Stimulated activated CD4-positive, alpha-beta T cell treated with anti-CD3 and anti-CD28 coated beads, Interleukin-1b, Interleukin-23, amount 100 ng/mL, for 48 hours (primary cell): Measurements from ENCODE around the gene RND3.

ENCODE experiments used
- DNase-seq: peaks from one replicate; pipeline ENCODE4 v3.0.0-alpha.2; 2020

The RND3 gene

DNA sequence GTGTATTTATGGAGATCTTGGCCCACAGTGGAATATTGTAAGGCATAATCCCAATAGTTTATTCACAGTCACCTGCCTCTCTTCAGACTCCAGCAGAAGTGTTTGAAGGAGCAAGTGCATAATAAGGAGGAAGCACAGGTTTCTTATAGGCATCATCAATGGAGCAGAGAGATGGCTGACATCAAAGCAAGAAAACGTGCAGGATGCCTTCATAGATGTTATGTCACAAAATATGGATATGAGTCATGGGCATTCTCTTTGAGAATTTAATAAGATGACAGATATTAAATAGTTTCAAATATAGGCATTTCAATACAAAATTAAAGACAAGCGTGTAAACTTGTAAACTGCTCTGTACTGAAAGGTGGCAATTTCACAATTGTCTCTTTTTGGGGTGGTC is 4.0 kb upstream of the RND3 start:
- DNase-seq = no peak

DNA sequence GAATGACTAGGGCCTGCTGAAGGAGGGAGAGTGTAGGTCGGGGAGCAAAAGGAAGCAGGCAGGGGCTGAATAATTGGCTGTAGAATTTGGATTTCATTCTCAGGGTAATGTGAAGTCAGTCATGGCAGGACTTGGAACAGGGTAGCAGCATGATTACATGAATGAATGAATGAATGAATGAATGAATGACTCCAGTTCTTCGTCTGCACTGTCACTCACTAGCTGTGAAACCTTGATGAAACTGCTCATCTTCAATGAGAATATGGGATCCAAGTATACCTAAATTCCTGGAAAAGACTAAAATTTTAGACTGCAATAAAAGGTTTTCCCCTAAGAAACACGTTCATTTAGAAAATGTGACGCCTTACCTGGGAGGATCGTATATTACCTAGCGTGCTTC is 3.0 kb upstream of the RND3 start:
- no peak for DNase-seq

DNA sequence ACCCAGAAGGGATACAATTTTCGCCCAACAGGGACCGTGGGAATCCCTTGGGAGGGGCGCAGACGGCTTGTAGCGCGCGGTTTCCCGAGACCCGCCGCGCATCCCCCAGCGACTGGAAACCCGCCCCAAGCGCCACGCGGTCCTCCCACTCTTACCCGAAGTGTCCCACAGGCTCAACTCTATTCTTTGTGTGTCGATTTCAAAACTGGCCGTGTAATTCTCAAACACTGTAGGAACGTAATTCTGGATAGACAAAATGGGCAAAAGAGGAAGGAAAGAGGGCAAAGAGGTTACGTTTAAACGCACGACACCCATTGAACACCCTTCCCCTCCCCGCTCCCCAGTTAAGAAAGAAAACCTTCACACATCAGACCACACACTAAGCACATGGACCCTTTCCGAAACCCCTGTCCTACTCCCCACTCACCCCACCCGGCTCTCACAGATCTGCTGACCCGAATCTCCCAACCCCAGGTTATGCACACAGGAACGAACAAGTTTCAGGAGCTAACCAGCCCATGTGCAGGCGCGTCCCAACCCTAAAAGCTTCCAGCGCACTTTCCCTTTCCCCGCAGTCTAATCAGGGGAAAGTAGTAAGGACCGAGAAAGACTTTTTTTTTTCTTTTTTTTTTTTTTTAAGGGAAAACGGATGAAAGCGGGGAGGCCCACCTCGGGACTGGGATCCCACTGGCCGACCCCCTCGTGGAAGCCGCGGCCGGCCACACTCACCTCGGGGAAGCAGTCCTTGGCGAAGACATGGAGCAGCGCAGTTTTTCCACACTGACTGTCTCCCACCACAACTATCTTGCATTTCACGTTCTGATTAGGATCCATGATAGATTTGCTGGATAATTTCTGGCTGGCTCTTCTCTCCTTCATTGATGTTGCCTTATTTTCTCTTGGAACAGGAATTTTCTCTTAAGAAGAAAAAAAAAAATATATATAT is 655 bp downstream of the RND3 start:
- DNase-seq = no peak

DNA sequence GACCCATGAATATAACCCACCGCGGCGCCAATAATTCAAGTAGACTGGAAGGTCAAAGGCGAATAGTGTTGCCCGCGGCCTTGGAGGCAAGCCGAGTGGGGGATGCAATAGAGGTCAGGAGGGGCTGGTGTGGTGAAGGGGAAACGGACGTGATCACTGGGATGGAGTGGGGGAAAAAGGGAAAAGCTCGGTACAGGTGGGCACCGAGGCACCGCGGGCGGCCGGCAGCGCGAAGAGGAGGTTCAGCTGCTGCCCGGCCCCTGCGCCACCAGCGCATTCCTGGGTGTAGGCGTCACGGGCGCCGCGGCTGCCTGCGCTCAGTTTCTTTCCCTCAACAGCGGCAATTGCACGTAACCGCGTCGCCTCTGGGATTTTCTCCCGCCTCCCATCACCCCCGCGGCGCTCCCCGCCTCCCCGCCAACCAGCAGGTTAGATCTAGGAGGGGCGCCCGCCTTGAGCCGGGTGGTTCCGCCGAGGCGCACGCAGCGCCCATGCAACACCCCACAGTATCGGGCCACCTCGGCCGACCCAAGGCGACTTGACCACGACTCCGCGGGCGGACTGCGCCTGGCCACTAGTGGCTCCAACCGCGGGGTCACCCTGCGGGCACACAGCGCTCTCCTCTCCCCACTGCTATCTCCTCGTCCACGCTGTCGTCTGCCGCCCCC is 1.5 kb downstream of the RND3 start:
- DNase-seq = no peak

DNA sequence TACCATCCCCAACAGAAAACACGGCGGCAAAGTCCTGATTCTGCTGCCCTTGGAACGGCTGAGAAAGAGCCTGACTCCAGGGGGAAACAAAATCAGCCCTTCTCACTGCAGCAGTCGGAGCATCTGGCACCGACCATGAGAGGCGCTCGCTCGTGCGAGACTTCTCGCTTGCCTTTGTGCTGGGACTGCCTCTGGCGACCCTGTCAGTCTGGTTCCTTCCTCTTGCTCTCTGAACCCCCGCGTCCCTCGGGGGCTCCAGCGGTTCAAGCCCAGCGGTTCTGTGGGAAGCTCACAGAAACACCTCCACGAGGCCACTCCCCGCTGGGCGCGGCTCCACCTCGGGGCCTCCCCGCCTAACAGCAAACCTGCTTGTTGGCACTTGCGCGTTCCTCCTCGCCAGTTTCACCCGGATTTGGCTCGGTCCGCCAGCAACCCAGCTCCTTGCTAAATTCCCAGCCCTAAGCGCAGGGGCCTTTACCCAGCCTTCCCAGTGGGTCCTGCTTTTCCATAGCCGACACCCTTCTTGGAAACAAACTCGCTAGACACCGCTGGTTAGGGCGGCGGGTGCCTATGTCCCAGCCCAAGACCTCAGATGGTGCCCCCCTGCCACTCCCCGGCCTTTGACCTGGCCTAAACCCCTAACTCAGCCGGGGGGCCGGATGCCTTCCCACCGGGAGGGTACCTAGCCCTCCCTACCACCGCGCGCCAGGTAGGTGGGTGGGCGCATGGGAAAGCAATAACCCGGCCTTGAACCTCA is 2.2 kb downstream of the RND3 start:
- no peak for DNase-seq

DNA sequence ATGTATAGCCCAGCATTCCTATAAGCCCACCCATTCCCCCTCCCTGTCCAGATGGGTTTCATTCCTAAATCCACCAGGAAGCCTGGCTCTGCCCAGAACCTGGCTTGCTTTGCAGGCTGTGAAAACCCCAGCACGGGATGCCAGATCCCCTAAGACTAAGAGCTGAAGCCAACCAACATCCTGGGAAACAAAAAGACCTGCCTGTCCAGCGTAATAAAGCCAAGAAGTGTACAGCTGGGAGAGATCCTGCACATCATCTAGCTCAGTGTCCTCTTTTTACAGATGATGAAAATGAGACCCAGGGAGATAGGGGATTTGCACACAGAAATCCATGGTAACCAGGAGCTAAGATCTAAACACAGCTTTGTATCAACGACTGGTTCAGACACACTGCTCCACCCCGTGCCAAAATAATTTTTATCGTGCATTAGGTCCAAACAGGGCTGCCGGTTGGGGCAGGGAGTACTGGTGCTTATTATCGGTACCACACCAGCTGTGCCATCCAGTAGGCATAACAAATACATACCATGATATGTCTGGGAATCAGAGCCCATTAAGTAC is 2.9 kb downstream of the RND3 start:
- no peak for DNase-seq

DNA sequence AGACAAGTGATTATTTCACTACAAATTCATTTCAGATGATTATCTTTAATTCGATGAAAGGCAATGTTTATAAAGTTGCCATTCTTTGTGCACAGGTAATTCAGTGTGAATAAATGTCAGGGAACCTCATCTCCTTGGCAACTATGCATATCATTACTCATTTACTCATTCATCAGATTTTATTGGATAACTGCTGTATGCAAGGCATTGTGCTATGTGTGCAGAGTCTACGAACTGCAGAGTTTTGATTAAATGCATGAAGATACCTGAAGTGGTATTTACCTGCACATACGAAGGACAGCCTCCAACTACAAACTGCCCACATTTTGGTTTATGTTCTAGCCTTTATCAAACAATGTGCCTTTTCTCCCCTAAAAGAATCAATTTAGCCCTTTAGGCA is 3.5 kb downstream of the RND3 start:
- no peak for DNase-seq

DNA sequence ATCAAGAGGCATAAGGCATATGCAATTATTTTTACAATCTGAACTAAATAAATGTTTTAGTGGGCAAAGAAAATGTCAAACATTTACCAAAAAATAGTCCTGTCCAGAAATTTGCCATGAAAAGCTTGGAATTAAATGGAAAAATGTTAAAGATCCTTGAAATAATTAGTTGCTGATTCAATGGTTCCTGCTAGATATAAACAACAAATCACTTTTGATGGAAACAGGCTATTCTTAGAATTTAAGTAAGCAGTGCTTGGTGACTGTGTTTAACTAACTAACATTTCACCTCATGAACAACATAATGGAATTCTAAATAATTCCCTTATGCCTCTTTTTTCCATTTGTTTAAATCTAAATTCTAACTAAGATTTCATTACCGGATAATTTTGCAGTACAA is 3.9 kb downstream of the RND3 start:
- no peak for DNase-seq

DNA sequence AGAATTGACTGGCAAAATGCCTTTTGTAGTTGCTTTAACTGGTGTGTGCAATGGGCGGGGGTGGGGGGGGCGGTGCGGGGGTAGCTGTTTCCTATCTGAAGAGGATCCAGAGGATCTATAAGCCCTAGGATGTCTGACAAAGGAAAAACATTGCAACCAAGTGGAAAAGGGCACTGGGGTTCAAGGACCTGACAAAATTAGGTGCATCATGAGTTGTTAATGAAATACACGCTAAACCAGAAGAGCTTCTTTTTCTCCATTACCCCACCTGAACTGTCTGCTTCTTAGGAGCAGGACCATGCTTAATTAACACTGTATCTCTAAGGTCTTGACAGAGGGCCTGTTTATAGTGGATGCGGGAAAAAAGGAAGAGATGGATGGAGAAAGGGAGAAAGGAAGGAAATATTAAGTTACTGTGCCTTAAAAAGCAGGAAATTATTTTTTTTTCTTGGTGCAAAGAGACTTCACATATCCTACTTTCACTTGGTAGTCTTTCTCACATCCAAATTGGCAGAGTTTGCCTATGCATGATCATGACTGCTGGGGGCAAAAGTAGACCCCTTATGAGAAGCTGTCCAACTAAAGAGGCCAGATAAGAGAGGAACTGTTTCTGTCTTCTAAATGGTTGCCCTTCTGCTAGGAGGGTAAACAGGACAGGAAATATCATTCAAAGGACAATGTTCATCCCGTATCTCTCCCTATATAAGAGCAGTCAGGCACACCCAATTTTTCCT is 4.6 kb downstream of the RND3 start:
- DNase-seq = no peak

DNA sequence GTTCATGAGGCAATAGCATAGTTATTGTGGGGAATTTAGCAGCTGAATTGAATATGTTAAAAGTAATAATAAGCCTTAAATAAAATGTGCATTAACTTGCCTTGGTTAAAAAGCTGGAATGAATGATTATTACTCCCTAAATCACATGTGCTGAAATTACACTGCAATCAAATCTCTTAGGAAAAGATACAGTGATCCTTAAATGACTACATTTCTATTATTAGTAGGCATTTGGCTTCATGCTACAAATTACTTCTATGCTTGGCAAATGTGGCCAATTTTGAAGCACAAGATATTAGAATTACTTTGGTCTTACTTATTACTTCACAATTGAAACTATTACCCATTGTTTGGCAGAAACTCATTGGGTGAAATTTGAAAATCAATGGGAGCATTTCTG is 5.4 kb downstream of the RND3 start:
- DNase-seq = no peak

DNA sequence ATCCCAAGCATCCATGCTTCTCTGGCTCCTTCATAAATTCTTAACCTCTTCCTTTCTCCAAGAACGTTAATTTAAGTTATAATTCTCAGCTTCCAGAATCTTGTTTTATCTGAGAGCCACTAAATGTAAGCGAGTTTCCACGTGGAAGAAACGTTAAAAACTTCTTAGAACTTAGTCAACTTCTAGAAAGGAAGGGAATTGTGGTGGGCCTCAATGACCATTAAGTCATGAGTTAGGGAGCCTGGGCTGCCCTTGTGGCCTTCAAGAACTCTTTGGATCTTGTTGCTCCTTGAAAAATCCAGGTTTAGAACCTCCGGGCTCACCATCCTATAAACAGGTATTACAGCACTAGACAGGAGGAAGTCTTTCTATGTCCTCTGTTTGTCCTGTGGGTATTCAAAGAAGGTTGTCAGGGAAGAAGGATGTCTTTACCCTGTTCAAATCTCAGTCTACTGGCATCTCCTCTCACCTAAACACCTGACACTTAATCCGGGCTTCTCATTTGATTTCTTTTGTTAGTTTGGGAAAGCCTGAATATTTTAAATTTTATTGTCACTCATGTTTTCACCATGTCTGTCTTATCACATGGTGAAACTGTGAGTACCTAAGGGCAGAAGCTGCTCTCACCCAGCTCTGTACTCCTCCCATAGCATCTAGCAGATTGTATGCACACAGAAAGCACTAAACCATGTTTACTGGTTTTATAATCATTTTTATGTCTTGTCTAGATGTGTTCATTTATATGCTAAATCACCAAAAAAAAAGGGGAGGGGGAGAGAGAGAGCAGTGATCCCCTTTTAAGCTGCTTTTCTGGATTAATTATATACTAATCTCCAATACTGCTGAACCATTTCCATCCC is 6.3 kb downstream of the RND3 start:
- DNase-seq = no peak

DNA sequence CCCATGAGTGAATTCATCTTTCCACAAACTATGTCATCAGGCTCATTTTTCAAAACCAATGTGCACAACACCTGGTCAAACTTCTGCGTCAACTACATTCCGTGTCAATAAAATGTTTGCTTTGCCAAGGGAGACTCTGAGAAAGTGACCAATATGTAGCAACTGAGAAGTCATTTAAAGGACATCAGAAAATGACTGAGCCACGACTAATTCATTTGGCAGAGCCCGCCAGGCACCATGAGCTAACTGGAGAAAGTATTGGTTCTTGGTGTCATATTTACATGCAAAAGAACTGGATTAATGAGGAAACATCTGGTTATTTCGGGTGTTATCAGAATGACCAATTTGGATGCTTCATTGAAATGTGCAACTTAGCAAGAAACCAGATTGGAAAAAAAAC is 7.2 kb downstream of the RND3 start:
- DNase-seq = no peak

DNA sequence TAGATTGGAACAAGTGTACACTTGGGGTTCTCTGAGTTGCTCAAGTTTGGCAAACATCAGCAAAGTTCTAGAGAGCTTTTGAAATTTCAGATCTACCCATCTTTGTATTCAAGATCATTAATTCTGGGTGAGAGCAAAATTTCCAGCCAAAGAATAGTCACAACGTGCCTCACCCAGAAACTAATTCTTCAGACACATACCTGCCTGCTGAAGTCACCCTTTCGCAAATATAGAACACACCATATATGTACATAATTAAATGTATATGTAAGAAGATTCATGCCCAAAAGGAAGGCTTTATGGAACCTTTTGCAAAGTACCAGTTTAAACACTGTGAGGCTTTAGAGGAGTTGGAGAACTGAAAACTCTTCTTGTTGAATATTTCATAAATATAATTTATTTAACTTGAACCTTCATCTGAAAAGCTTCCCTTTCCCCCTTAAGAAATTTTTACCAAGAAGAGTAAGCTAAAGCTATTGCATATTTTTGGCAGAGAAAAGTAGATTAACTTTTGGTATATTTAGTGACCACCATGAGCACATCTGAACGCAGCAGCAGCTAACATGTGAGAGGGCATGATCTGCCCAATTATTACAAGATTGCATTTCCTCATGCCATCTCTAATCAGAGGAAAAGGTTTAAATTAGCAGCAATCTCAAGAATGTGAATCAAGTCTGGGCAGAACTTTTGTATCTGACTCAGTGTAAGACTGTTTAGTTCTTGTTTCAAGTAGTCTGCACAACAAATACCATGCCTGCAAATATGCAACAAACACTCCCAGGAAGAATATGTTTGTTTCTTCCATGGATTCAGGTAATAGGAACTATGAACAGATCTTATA is 8.2 kb downstream of the RND3 start:
- no peak for DNase-seq

DNA sequence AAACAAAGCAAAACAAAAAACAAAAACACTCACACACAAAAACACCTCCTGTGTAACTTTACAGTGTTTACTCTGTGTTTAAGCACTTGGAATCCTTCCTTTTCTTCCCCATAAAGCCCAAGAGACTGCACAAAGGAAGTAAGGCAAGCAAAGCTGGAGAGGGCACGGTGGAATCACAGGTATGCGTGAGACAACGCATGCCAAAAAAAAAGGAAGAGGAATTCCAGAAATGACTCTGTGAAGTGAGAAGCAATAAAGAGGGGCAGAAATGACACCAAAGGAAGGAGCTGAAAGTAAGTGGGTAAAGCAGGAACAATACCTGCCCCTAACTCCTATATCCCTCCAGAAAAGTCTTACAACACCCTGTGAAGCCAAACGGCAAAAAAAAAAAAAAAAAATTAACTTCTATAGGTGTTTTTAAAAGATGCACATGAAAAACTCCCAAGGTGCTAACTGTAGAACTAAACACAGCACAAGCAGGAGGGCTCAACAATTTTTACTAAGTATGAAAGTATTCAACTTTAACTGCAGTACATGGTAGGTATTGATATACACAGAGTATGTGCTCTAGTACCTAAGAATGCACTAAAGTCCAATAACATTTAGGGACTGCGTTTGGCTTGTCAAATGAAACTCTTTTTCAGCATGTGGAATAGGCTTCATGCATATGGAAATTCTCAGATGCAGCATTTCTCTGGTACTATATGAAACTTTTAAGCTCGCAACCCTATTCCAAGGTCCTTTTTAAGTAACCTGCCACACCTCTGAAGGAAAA is 9.1 kb downstream of the RND3 start:
- DNase-seq = no peak

DNA sequence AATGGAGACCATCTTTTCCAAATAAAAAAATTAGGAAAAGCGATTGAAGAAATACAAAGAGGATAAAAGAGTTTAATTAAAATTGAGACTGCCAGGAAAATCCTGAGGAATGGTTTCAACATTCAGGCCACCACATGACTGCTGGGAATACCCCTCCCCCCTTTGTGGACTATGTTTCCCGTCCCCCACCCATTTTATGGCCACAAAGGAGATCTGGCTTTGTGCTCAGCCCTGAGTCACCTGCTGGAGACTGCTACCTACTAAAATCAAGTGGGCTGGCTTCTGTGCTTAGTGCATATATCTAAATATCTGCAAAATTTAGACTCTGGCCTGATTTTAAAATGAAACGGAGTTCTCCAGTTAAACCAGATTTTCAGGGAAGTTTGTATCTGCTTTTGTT is 10.1 kb downstream of the RND3 start:
- no peak for DNase-seq

DNA sequence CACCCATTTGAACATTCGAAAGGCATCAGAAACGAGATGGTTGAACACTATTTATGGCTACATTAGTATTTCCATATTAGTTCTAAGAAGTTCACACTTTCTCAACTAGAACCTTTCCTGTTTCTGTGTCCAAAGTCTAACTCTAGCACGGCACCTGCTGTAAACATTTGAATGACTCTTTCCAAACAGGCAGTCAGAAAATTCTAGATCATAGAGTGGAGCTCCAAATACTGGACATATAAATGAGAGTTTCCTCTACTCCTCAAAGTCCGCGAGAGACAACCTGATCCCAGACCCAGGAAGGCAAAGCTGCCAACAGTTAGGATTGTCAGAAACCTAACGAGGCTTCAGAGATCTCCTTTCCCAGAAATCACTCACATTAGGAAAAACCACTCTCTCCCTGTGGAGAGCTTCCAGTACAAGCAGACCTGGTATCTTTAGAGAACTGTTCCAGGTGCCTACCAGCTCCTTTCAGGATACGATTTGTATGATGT is 10.6 kb downstream of the RND3 start:
- no peak for DNase-seq

DNA sequence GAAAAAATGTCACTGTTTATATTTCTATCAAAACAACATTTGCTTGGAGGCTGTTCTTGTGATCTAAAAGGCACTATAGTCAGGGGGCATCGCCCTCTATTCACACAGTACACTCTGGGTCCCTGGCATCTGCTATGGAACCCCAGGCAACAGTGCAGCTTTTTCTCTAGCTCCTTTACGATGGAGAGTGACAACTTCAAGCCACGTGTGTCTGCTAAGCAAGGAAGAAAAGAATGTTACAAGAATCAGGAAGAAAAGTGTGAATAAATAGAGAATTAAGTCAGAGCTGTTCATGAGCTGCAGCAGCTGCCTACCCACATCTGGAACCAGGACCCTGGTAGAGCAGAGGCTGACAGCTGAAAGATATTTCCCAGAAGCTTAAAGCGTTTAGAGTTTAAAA is 11.2 kb downstream of the RND3 start:
- DNase-seq = no peak

DNA sequence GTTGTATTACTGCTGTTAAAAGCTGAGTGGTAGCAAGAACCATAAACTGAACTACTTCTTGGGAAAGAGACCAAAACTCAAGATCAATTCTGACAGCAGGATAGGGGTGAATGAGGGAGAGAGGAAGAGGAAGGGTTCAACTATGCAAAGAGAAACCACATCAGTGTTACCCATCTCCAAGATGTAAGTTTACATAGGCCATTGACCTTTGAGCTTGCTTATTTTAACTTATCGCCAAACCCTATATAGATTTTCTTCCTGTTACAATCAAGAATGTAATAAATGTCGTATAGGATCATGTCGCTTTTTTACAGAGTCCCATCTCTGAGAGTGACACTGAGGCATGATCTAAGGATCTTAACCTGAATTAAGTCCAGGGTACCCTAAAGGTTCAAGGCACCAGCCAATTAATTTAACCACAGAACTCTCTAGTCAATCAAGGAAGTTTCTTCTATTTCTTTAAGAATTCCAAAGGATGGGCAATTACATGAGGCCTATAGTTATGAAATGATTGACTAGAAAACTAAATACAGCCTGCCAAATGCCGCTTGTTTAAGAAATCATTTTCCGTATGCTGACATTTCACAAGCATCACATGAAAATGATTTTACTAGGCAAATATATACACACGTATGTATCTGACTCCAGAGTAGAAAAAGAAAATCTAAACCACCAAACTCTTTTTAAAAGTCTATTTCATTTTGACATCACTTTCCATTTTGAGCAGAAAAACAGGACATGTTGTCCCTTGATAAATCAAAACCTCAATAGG is 11.8 kb downstream of the RND3 start:
- DNase-seq = no peak
